Measurements from ENCODE around the gene FTSJ1. TPM values are rescaled to one million over a fixed set of nuclear protein-coding genes. Genes with fewer than 3 reads are reported as not detected.
"Not testable (repeated sequence)": the region's sequence is repeated elsewhere in the genome, so short reads cannot be mapped to it uniquely, and the experiment has no call there.

Gene FTSJ1
- polyA plus RNA-seq, 1 donor from 2014 or later = 83.5 TPM

DNA sequence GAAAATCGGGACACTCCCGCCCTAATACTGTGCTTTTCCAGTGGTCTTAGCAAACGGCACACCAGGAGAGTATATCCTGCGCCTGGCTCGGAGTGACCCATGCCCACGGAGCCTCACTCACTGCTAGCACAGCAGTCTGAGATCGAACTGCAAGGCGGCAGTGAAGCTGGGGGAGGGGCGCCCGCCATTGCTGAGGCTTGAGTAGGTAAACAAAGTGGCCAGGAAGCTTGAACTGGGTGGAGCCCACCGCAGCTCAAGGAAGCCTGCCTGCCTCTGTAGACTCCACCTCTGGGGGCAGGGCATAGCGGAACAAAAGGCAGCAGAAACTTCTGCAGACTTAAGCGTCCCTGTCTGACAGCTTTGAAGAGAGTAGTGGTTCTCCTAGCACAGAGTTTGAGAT, 42.3 kb upstream of the FTSJ1 start:
- H4K20me1 ChIP-seq (ENCODE audit: insufficient read depth); H3K79me2 ChIP-seq (replicated peaks; ENCODE audit: insufficient read depth, low read length); H3F3A ChIP-seq (ENCODE audit: insufficient read depth, low read length, poor library complexity, severe bottlenecking); H3K27ac ChIP-seq (ENCODE audit: low read length); H3K9me2 ChIP-seq (ENCODE audit: insufficient read depth, low read length); H3K4me3 ChIP-seq (ENCODE audit: low read length); H3K27me3 ChIP-seq (ENCODE audit: insufficient read depth, low read depth, low read length); H3K9ac ChIP-seq (ENCODE audit: low read length); H3K9me3 ChIP-seq (ENCODE audit: low read length); H2AFZ ChIP-seq (ENCODE audit: low read depth, low read length); H3K4me2 ChIP-seq (ENCODE audit: low read length); H3K36me3 ChIP-seq (ENCODE audit: insufficient read depth, low read length): not testable (repeated sequence)

DNA sequence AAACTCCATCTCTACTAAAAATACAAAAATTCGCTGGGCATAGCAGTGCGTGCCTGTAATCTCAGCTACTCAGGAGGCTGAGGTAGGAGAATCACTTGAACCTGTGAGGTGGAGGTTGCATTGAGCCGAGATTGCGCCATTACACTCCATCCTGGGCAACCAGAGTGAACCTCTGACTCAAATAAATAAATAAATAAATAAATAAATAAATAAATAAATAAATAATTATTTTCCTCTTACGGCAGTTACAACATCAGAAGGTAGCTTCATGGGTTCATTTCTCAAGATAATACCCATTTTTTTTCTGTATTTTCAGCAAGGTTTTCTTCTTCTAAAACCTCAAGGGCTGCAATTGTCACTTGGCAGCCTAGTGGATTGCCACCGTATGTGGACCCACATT, 28.8 kb upstream of the FTSJ1 start:
- H3K9me3 ChIP-seq (ENCODE audit: low read length); H3K27me3 ChIP-seq (ENCODE audit: insufficient read depth, low read depth, low read length); H3K9me2 ChIP-seq (ENCODE audit: insufficient read depth, low read length); H2AFZ ChIP-seq (ENCODE audit: low read depth, low read length); H3K4me2 ChIP-seq (ENCODE audit: low read length); H3K36me3 ChIP-seq (ENCODE audit: insufficient read depth, low read length); H4K20me1 ChIP-seq (ENCODE audit: insufficient read depth); H3K27ac ChIP-seq (ENCODE audit: low read length); H3F3A ChIP-seq (ENCODE audit: insufficient read depth, low read length, poor library complexity, severe bottlenecking); H3K79me2 ChIP-seq (replicated peaks; ENCODE audit: insufficient read depth, low read length); H3K4me3 ChIP-seq (ENCODE audit: low read length); H3K9ac ChIP-seq (ENCODE audit: low read length): not testable (repeated sequence)

DNA sequence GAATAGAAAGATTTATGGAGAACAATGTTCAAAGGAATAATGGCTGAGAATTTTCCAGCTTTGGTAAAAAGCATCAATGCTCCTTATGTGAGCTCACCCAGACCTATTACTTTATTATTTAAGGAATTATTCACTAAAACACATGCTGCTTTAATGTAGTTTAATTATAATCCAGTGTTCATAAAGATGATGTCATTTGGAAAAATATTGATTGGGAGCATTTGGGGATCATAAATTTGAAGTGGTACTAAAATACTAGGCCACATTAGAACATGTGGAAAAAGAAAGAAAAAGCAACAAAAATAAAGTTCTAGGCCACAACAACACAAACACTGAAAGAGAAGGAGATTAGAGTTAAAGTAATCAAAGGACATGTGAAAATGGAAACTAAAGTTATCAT, 25.9 kb upstream of the FTSJ1 start:
- Histone ChIP-seq H3K36me3 (ENCODE audit: insufficient read depth, low read length) (no peaks in the 10 kb centered on the region), H3K79me2 (replicated peaks; ENCODE audit: insufficient read depth, low read length) (no peaks in the 10 kb centered on the region), H3K27ac (ENCODE audit: low read length) (no peak overlapping the region), H3K9me3 (ENCODE audit: low read length) (no peaks in the 10 kb centered on the region), H3K9me2 (ENCODE audit: insufficient read depth, low read length) (no peaks in the 10 kb centered on the region), H4K20me1 (ENCODE audit: insufficient read depth) (no peaks in the 10 kb centered on the region), H3F3A (ENCODE audit: insufficient read depth, low read length, poor library complexity, severe bottlenecking) (no peaks in the 10 kb centered on the region), H3K4me2 (ENCODE audit: low read length) (no peak overlapping the region), H3K4me3 (ENCODE audit: low read length) (no peak overlapping the region), H2AFZ (ENCODE audit: low read depth, low read length) (no peak overlapping the region), H3K9ac (ENCODE audit: low read length) (no peak overlapping the region), H3K27me3 (ENCODE audit: insufficient read depth, low read depth, low read length) (no peaks in the 10 kb centered on the region)
- TF ChIP-seq SMC3 (conservative IDR thresholded peaks at IDR 0.05; ENCODE audit: poor library complexity) (no peak), EZH2 (IDR thresholded peaks at IDR 0.05; ENCODE audit: borderline replicate concordance, insufficient read depth, low read length, poor library complexity, severe bottlenecking) (no peak), TAF1 (IDR thresholded peaks at IDR 0.05; ENCODE audit: low read depth) (no peak), REST (IDR thresholded peaks at IDR 0.05; ENCODE audit: borderline replicate concordance) (no peak), RAD21 (conservative IDR thresholded peaks at IDR 0.05) (no peak), EP300 (conservative IDR thresholded peaks at IDR 0.05; ENCODE audit: poor library complexity, severe bottlenecking) (no peak)
- TF ChIP-seq, protein P1, sequence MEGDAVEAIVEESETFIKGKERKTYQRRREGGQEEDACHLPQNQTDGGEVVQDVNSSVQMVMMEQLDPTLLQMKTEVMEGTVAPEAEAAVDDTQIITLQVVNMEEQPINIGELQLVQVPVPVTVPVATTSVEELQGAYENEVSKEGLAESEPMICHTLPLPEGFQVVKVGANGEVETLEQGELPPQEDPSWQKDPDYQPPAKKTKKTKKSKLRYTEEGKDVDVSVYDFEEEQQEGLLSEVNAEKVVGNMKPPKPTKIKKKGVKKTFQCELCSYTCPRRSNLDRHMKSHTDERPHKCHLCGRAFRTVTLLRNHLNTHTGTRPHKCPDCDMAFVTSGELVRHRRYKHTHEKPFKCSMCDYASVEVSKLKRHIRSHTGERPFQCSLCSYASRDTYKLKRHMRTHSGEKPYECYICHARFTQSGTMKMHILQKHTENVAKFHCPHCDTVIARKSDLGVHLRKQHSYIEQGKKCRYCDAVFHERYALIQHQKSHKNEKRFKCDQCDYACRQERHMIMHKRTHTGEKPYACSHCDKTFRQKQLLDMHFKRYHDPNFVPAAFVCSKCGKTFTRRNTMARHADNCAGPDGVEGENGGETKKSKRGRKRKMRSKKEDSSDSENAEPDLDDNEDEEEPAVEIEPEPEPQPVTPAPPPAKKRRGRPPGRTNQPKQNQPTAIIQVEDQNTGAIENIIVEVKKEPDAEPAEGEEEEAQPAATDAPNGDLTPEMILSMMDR (IDR thresholded peaks at IDR 0.05; ENCODE audit: poor library complexity, severe bottlenecking) = no peak

Data from neural cell (in vitro differentiated cells).